ENCODE measurements around the gene UFSP1.

- TF ChIP-seq POLR2A (IDR thresholded peaks at IDR 0.05) (no peak), POLR2AphosphoS5 (IDR thresholded peaks at IDR 0.05) (no peak)
- TF ChIP-seq, protein P1, sequence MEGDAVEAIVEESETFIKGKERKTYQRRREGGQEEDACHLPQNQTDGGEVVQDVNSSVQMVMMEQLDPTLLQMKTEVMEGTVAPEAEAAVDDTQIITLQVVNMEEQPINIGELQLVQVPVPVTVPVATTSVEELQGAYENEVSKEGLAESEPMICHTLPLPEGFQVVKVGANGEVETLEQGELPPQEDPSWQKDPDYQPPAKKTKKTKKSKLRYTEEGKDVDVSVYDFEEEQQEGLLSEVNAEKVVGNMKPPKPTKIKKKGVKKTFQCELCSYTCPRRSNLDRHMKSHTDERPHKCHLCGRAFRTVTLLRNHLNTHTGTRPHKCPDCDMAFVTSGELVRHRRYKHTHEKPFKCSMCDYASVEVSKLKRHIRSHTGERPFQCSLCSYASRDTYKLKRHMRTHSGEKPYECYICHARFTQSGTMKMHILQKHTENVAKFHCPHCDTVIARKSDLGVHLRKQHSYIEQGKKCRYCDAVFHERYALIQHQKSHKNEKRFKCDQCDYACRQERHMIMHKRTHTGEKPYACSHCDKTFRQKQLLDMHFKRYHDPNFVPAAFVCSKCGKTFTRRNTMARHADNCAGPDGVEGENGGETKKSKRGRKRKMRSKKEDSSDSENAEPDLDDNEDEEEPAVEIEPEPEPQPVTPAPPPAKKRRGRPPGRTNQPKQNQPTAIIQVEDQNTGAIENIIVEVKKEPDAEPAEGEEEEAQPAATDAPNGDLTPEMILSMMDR (IDR thresholded peaks at IDR 0.05): no peak
These were observed 29.7 kb downstream of the UFSP1 start for GRCh38 chr7:100859856-100860255.

Measured in prostate gland (tissue), 2 donors.